ENCODE data around the gene VARS2.

Gene VARS2

DNA sequence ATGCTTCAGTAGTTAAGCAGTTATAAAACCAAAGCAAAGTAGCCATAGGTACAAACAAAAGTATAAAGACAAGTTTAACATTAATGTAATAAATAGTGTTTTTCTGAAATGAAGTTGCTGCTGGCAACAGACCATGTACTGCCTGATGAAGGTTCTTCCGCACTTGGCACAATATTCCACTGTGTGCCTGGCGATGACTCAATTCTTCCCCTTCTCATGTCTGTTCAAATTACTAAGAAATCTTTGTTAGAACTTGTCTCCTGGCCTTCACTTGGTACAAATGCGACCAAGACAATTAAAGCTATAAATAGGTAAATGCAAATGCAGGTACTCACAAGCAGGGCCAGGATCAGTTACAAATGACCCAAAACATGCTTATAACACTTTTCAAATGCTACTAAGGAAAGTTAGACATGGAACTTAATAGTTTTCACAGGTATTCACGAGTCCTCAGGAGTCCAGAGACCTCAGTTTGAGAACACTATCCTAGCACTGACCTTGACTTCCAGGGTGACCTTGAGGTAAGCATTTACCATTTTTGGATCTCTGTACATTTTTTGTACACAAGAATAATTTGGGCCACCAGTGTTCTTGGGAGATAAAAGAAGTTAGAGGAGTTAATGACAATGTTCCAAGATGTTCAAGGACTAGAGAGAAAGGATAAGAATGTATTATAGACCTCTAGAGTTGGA lies 37.9 kb upstream of the VARS2 start:
- H3K27ac ChIP-seq (ENCODE audit: low read depth, low read length) = no peak overlapping the region
- no peak overlapping the region for H2AK5ac ChIP-seq (ENCODE audit: low read length)
- H2BK5ac ChIP-seq (ENCODE audit: low read depth, low read length, poor library complexity) = no peak overlapping the region
- H4K8ac ChIP-seq (ENCODE audit: low read depth, low read length) = no peak overlapping the region
- H3K23ac ChIP-seq (ENCODE audit: low read length) = no peak overlapping the region
- H4K12ac ChIP-seq (ENCODE audit: low read depth, low read length) = no peak overlapping the region
- no CpG with 5 or more reads among the region's 4 CpGs for whole genome bisulfite sequencing (ENCODE audit: extremely low coverage, insufficient coverage, insufficient read length)
- no peak overlapping the region for H4K91ac ChIP-seq (ENCODE audit: low read depth, low read length)
- H3K4me3 ChIP-seq (ENCODE audit: low read depth, low read length) = no peak overlapping the region
- no peaks in the 10 kb centered on the region for H3K79me2 ChIP-seq (ENCODE audit: control insufficient read depth, insufficient read depth, low read length, poor library complexity)
- no peak overlapping the region for H2BK12ac ChIP-seq (ENCODE audit: low read length)
- H3K14ac ChIP-seq (ENCODE audit: low read length) = no peak overlapping the region
- H3K4me2 ChIP-seq (ENCODE audit: low read length) = no peak overlapping the region
- no peak overlapping the region for H3K4ac ChIP-seq (ENCODE audit: low read depth, low read length)
- H3K18ac ChIP-seq (ENCODE audit: low read length) = no peak overlapping the region
- peaks cover 3 to 5% of the 10 kb centered on the region in 2 experiments for H3K4me1 ChIP-seq (ENCODE audit: control insufficient read depth in 1 of 2, insufficient read depth in 2 of 2, low read length in 2 of 2)
- no peak overlapping the region for H2AFZ ChIP-seq (ENCODE audit: insufficient read depth, low read length, poor library complexity)
- H3K9me3 ChIP-seq (ENCODE audit: insufficient read depth, low read depth, low read length) = peaks cover 4% of the 10 kb centered on the region
- H3K79me1 ChIP-seq (ENCODE audit: low read length) = peaks cover 7% of the 10 kb centered on the region
- DNase-seq = peak in 1 of 2 donors; percentile 23
- H3K27me3 ChIP-seq (ENCODE audit: insufficient read depth, low read length) = no peaks in the 10 kb centered on the region
- no peak overlapping the region for H2BK120ac ChIP-seq (ENCODE audit: insufficient read depth, low read length, poor library complexity)
- H3K36me3 ChIP-seq (ENCODE audit: control insufficient read depth in 1 of 2, insufficient read depth in 2 of 2, low read length in 2 of 2) = no peaks in the 10 kb centered on the region
- no peak overlapping the region for H3K9ac ChIP-seq (ENCODE audit: low read length)

DNA sequence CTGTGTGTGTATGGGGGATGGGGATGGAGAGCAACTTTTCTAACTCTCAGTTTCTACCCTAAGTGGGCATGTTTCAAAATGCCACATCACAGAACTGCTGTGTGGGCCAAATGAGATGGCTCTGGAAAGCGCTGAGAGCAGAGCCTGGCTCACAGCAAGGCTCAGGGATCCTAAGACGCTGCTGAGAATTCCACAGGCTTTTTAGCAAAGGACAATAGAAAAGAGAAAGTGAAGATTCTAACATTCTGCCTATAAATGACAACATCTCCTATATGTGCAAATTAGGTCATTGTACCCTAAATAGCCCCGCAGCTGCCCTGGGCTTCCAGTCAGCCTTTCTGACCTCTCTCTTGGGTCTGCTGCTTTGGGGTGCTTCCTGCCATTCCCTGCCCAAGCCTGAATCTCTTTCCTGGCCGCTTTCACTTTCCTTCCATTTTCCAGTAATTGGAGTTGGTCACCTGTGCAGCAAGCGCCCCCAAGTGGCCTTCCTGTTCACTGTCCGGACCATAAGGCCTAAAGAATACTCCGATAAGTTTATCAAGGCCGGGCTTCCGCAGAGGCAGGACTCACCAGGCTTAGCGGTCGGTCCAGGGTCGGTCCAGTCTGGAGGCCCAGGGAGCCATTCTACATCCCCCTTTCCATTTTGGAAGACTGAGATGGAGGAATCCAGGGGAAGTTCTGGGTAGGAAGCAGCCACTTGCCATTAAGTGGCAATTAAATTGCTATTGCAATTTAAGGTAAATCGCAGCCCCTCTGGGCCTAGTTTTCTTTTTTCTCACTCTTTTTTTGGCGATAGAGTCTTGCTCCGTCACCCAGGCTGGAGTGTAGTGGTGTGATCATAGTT lies 36.4 kb upstream of the VARS2 start:
- Histone ChIP-seq H3K4me1 (ENCODE audit: control insufficient read depth in 1 of 2, insufficient read depth in 2 of 2, low read length in 2 of 2) (peaks cover 18% of the 10 kb centered on the region in 2 experiments), H4K12ac (ENCODE audit: low read depth, low read length) (no peak overlapping the region), H3K79me2 (ENCODE audit: control insufficient read depth, insufficient read depth, low read length, poor library complexity) (no peaks in the 10 kb centered on the region), H2AK5ac (ENCODE audit: low read length) (no peak overlapping the region), H3K9ac (ENCODE audit: low read length) (no peak overlapping the region), H4K91ac (ENCODE audit: low read depth, low read length) (peak overlapping the region; percentile 61), H2BK5ac (ENCODE audit: low read depth, low read length, poor library complexity) (no peak overlapping the region), H3K4me3 (ENCODE audit: low read depth, low read length) (no peak overlapping the region), H3K9me3 (ENCODE audit: insufficient read depth, low read depth, low read length) (peaks cover 2% of the 10 kb centered on the region), H3K23ac (ENCODE audit: low read length) (no peak overlapping the region), H3K18ac (ENCODE audit: low read length) (no peak overlapping the region), H3K4me2 (ENCODE audit: low read length) (no peak overlapping the region), H2BK12ac (ENCODE audit: low read length) (peak overlapping the region; percentile 63), H4K8ac (ENCODE audit: low read depth, low read length) (peak overlapping the region; percentile 2), H3K27me3 (ENCODE audit: insufficient read depth, low read length) (no peaks in the 10 kb centered on the region), H3K4ac (ENCODE audit: low read depth, low read length) (no peak overlapping the region), H2AFZ (ENCODE audit: insufficient read depth, low read length, poor library complexity) (no peak overlapping the region), H3K27ac (ENCODE audit: low read depth, low read length) (no peak overlapping the region), H3K36me3 (ENCODE audit: control insufficient read depth in 1 of 2, insufficient read depth in 2 of 2, low read length in 2 of 2) (no peaks in the 10 kb centered on the region), H3K79me1 (ENCODE audit: low read length) (peaks cover 20% of the 10 kb centered on the region), H2BK120ac (ENCODE audit: insufficient read depth, low read length, poor library complexity) (peak overlapping the region; percentile 68), H3K14ac (ENCODE audit: low read length) (no peak overlapping the region)
- whole genome bisulfite sequencing (ENCODE audit: extremely low coverage, insufficient coverage, insufficient read length) = no CpG with 5 or more reads among the region's 15 CpGs
- DNase-seq = peak; percentile 84 to 94

DNA sequence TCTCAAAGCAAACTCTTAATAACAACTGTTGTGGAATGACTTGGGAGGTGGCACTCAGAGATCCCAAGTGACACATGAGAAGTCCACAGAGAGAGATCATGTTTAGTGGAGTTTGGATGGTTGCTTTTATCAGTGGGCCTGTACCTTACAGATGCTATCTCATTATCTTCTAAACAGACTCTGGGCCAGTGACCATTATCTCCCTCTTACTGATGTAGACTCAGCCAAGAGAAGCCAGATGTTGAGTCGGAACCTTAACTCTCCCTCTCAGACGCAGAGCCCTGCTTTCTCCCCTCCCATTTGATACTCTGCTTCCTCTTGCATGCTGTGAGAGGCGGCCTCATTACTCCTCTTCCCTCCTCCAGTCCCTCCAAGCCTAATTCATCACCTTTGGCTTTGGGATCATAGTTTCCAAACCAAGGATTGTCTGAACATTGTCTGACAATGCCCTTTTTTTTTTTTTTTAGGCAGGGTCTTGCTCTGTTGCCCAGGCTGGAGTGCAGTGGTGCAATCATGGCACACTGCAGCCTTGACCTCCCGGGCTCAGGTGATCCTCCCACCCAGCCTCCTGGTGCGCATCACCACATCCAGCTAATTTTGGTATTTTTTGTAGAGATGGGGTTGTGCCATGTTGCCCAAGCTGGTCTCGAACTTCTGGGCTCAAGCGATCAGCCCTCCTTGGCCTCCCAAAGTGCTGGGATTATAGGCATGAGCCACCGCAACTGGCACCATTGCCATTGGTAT lies 34.2 kb upstream of the VARS2 start:
- no peak overlapping the region for H3K27ac ChIP-seq (ENCODE audit: low read depth, low read length)
- no peak overlapping the region for H2AFZ ChIP-seq (ENCODE audit: insufficient read depth, low read length, poor library complexity)
- H4K8ac ChIP-seq (ENCODE audit: low read depth, low read length) = no peak overlapping the region
- peaks cover 9% of the 10 kb centered on the region for H3K79me2 ChIP-seq (ENCODE audit: control insufficient read depth, insufficient read depth, low read length, poor library complexity)
- H4K91ac ChIP-seq (ENCODE audit: low read depth, low read length) = no peak overlapping the region
- no peak overlapping the region for H3K18ac ChIP-seq (ENCODE audit: low read length)
- no peak overlapping the region for H3K4me3 ChIP-seq (ENCODE audit: low read depth, low read length)
- no peak overlapping the region for H3K14ac ChIP-seq (ENCODE audit: low read length)
- no peaks in the 10 kb centered on the region for H3K9me3 ChIP-seq (ENCODE audit: insufficient read depth, low read depth, low read length)
- H3K36me3 ChIP-seq (ENCODE audit: control insufficient read depth in 1 of 2, insufficient read depth in 2 of 2, low read length in 2 of 2) = no peaks in the 10 kb centered on the region
- no peak overlapping the region for H2BK5ac ChIP-seq (ENCODE audit: low read depth, low read length, poor library complexity)
- H3K23ac ChIP-seq (ENCODE audit: low read length) = no peak overlapping the region
- H4K12ac ChIP-seq (ENCODE audit: low read depth, low read length) = no peak overlapping the region
- no peak overlapping the region for H3K4ac ChIP-seq (ENCODE audit: low read depth, low read length)
- no peaks in the 10 kb centered on the region for H3K27me3 ChIP-seq (ENCODE audit: insufficient read depth, low read length)
- H3K4me1 ChIP-seq (ENCODE audit: control insufficient read depth in 1 of 2, insufficient read depth in 2 of 2, low read length in 2 of 2) = peaks cover 26 to 28% of the 10 kb centered on the region in 2 experiments
- peaks cover 38% of the 10 kb centered on the region for H3K79me1 ChIP-seq (ENCODE audit: low read length)
- no peak for DNase-seq
- no peak overlapping the region for H2BK120ac ChIP-seq (ENCODE audit: insufficient read depth, low read length, poor library complexity)
- no CpG with 5 or more reads among the region's 8 CpGs for WGBS (ENCODE audit: extremely low coverage, insufficient coverage, insufficient read length)
- no peak overlapping the region for H2BK12ac ChIP-seq (ENCODE audit: low read length)
- H2AK5ac ChIP-seq (ENCODE audit: low read length) = no peak overlapping the region
- no peak overlapping the region for H3K4me2 ChIP-seq (ENCODE audit: low read length)
- no peak overlapping the region for H3K9ac ChIP-seq (ENCODE audit: low read length)

DNA sequence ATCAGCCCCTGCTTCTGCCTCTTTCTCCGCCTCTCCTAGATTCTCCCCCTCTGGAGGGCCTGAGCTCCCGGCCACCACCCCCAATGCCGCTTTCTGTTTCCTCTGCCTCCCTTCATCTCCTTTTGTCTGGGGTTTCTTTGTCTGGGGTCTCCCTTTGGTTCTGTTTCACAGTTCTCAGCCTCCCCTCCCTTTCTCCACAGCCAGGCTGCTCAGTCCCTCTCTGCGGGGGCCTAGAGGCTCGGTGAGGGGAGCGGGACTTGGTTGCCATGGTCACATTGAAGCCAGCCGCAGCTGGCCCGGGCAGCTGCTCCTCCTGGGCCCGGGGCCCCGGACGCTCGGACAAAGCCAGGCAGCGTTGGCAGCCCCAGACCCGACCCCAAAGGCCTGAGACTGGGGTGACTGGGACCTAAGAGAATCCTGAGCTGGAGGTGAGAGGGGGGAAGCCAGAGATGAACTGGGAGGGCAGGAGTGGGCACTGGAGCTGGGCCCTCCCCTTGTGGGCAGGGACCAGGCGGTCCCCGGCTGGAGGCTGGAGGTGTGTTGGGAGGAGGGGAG lies 33.3 kb upstream of the VARS2 start:
- WGBS (ENCODE audit: extremely low coverage, insufficient coverage, insufficient read length) = no CpG with 5 or more reads among the region's 16 CpGs
- Histone ChIP-seq H3K9ac (ENCODE audit: low read length) (no peak overlapping the region), H2BK5ac (ENCODE audit: low read depth, low read length, poor library complexity) (no peak overlapping the region), H3K79me1 (ENCODE audit: low read length) (peaks cover 47% of the 10 kb centered on the region), H3K4me2 (ENCODE audit: low read length) (no peak overlapping the region), H4K12ac (ENCODE audit: low read depth, low read length) (no peak overlapping the region), H3K79me2 (ENCODE audit: control insufficient read depth, insufficient read depth, low read length, poor library complexity) (peaks cover 18% of the 10 kb centered on the region), H3K4me1 (ENCODE audit: control insufficient read depth in 1 of 2, insufficient read depth in 2 of 2, low read length in 2 of 2) (peaks cover 30 to 37% of the 10 kb centered on the region in 2 experiments), H3K23ac (ENCODE audit: low read length) (no peak overlapping the region), H3K9me3 (ENCODE audit: insufficient read depth, low read depth, low read length) (no peaks in the 10 kb centered on the region), H2AFZ (ENCODE audit: insufficient read depth, low read length, poor library complexity) (peak overlapping the region; percentile 13), H3K36me3 (ENCODE audit: control insufficient read depth in 1 of 2, insufficient read depth in 2 of 2, low read length in 2 of 2) (no peaks in the 10 kb centered on the region), H2AK5ac (ENCODE audit: low read length) (peak overlapping the region; percentile 91), H2BK120ac (ENCODE audit: insufficient read depth, low read length, poor library complexity) (peak overlapping the region; percentile 13), H3K14ac (ENCODE audit: low read length) (peak overlapping the region; percentile 51), H3K27me3 (ENCODE audit: insufficient read depth, low read length) (no peaks in the 10 kb centered on the region), H3K27ac (ENCODE audit: low read depth, low read length) (no peak overlapping the region), H4K8ac (ENCODE audit: low read depth, low read length) (peak overlapping the region; percentile 2), H2BK12ac (ENCODE audit: low read length) (peak overlapping the region; percentile 86), H3K4ac (ENCODE audit: low read depth, low read length) (no peak overlapping the region), H3K4me3 (ENCODE audit: low read depth, low read length) (no peak overlapping the region), H3K18ac (ENCODE audit: low read length) (peak overlapping the region; percentile 33), H4K91ac (ENCODE audit: low read depth, low read length) (peak overlapping the region; percentile 82)
- no peak for DNase-seq

All from trophoblast cell (in vitro differentiated cells and primary cell).